HepG2 (cell line): ENCODE data around the gene THUMPD1. TPM values are rescaled to one million over a fixed set of nuclear protein-coding genes. Genes with fewer than 3 reads are reported as not detected.
"Not testable (repeated sequence)": the region's sequence is repeated elsewhere in the genome, so short reads cannot be mapped to it uniquely, and the experiment has no call there.

Source experiments
- ATAC-seq: fragments of 200-7000 bp; cut with Tn5 transposase; 3 replicates; pipeline ENCODE4 v1.9.1; 2020; ENCODE audit warnings: mild to moderate bottlenecking, moderate library complexity
- BruUV-seq: library from RNA; stranded (reverse); fragments of 400-500 nt; replicated peaks from 2 replicates; lab custom pipeline; 2021; lab: Mats Ljungman, UMichigan
- CTCF ChIA-PET: fragments of 300-600 bp; formaldehyde crosslinking; extraction: SDS; loops from one replicate; lab custom pipeline; 2021; ENCODE audit warnings: low total read pairs, inconsistent platforms, low intra/inter-chr PET ratio; lab: Yijun Ruan, JAX
- POLR2A ChIA-PET: fragments of 350-600 bp; sonication (Branson Sonifier 250); formaldehyde crosslinking; loops from one replicate; lab custom pipeline; 2020; ENCODE audit warnings: antibody characterized with exemption, inconsistent platforms; lab: Yijun Ruan, JAX
- DNase-seq: peaks from one replicate; pipeline ENCODE4 v3.0.0-alpha.2; 2015; ENCODE audit warnings: low spot score
- FAIRE-seq: peaks from 3 replicates; lab custom pipeline; 2011; peaks lifted over from hg19 to GRCh38; lab: Jason Lieb, UNC
- H2AFZ ChIP-seq: one replicate; pipeline ENCODE4 v1.6.1; 2011; ENCODE audit warnings: low read length, inconsistent platforms
- H3K27ac ChIP-seq: fragments of 300-600 bp; 3 replicates; pipeline ENCODE4 v1.8.0; 2011; ENCODE audit warnings: mixed run types, mild to moderate bottlenecking, mixed read lengths, low read length, inconsistent platforms; ENCODE audit not compliant: insufficient read depth; ENCODE audit errors: extremely low read length
- H3K27me3 ChIP-seq, 2 experiments: fragments of 200-600 bp in 1 of 2; 2 replicates in 1 of 2; 3 replicates in 1 of 2; pipeline versions ENCODE4 v1.6.0 to v1.8.0; 2011; ENCODE audit warnings: low read length in 2 of 2, mild to moderate bottlenecking in 2 of 2, moderate library complexity in 2 of 2, inconsistent platforms in 1 of 2; ENCODE audit not compliant: insufficient read depth in 2 of 2, control insufficient read depth in 1 of 2
- H3K36me3 ChIP-seq, 2 experiments: fragments of 200-600 bp in 1 of 2; replicated peaks in 1 of 2; 2 replicates in 1 of 2; 3 replicates in 1 of 2; pipeline versions ENCODE4 v1.5.1 to v1.8.0; 2011; ENCODE audit warnings: low read length in 2 of 2, inconsistent platforms in 1 of 2; ENCODE audit not compliant: insufficient read depth in 2 of 2, control insufficient read depth in 1 of 2
- H3K4me1 ChIP-seq: 2 replicates; pipeline ENCODE4 v1.5.1; 2012; ENCODE audit warnings: low read length, inconsistent platforms; ENCODE audit not compliant: insufficient read depth
- H3K4me2 ChIP-seq: 2 replicates; pipeline ENCODE4 v1.6.0; 2011; ENCODE audit warnings: low read depth, low read length, inconsistent platforms
- H3K4me3 ChIP-seq, 3 experiments: fragments of 200-600 bp in 1 of 3; sonication (generic), shearing (Covaris generic) in 1 of 3; replicated peaks in 1 of 3; 2 replicates each; pipeline ENCODE4 v1.5.1; 2011 to 2016; ENCODE audit warnings: low read length in 3 of 3, inconsistent platforms in 2 of 3, low read depth in 2 of 3, mild to moderate bottlenecking in 2 of 3, control low read depth in 1 of 3, mixed read lengths in 1 of 3; ENCODE audit not compliant: insufficient read depth in 1 of 3
- H3K79me2 ChIP-seq: one replicate; pipeline ENCODE4 v1.6.1; 2011; ENCODE audit warnings: low read length, inconsistent platforms; ENCODE audit not compliant: insufficient read depth
- H3K9ac ChIP-seq: 2 replicates; pipeline ENCODE4 v1.6.0; 2011; ENCODE audit warnings: mild to moderate bottlenecking, low read depth, low read length, inconsistent platforms; ENCODE audit not compliant: insufficient read depth
- H3K9me3 ChIP-seq: 2 replicates; pipeline ENCODE4 v1.5.1; 2012; ENCODE audit warnings: mild to moderate bottlenecking, low read length
- H4K20me1 ChIP-seq: 2 replicates; pipeline ENCODE4 v1.6.0; 2011; ENCODE audit warnings: inconsistent platforms, mild to moderate bottlenecking, low read length, moderate library complexity; ENCODE audit not compliant: insufficient read depth
- ATF3 ChIP-seq: sonication (generic); formaldehyde crosslinking; IDR thresholded peaks from 2 replicates; pipeline ENCODE4 v1.4.0; 2020; ENCODE audit warnings: missing genetic modification reagents
- CEBPB ChIP-seq: IDR thresholded peaks from 2 replicates; pipeline ENCODE4 v1.6.1; 2011; ENCODE audit warnings: low read depth, low read length, improper control_type of control experiment, borderline replicate concordance
- CEBPG ChIP-seq: IDR thresholded peaks from 2 replicates; pipeline ENCODE4 v1.6.1; 2016
- JUN ChIP-seq: sonication (generic); formaldehyde crosslinking; IDR thresholded peaks from 2 replicates; pipeline ENCODE4 v1.4.0; 2020; ENCODE audit warnings: mild to moderate bottlenecking, missing genetic modification reagents
- ZNF441 ChIP-seq: sonication (generic); formaldehyde crosslinking; IDR thresholded peaks from 2 replicates; pipeline ENCODE4 v1.7.0; 2021; ENCODE audit warnings: missing genetic modification reagents, borderline replicate concordance
- ZNF678 ChIP-seq: sonication (generic); formaldehyde crosslinking; IDR thresholded peaks from 2 replicates; pipeline ENCODE4 v1.4.0; 2020; ENCODE audit warnings: mild to moderate bottlenecking, missing genetic modification reagents
- WGBS: methylation state at CpG from one replicate; pipeline ENCODE4 v1.1.6; 2017; ENCODE audit warnings: low lambda C conversion rate; 5-methylcytosine and 5-hydroxymethylcytosine counted together
- in situ Hi-C: cut with HindIII; loops from 2 replicates; pipeline ENCODE4 v1.10.0; 2017; ENCODE audit warnings: low pct_unique_long_range_greater_than_20kb; ENCODE audit not compliant: extremely low pct_ligation_motif_present
- intact Hi-C: fragments of 100-400 bp; cut with micrococcal nuclease; formaldehyde crosslinking; loops from one replicate; pipeline ENCODE4 v1.10.0; 2022; ENCODE audit not compliant: unreplicated experiment
- polyA plus RNA-seq, 8 experiments: library from polyadenylated mRNA; depleted of rRNA in 3 of 8; stranded (reverse) in 7 of 8; unstranded in 1 of 8; fragments of >200 nt; fragmentation: Illumina TruSeq in 4 of 8; extraction: Trizol in 4 of 8; gene quantifications; 2 replicates each; pipeline versions ENCODE4 v1.2.1 to v1.2.3, GENCODE V29; 2011 to 2016; ENCODE audit warnings: low read depth in 4 of 8, missing spikeins in 1 of 8, mixed read lengths in 1 of 8; ENCODE audit not compliant: insufficient read depth in 1 of 8
- total RNA-seq, 5 experiments: library from RNA; depleted of rRNA; stranded (reverse); fragments of >200 nt; fragmentation: Illumina TruSeq; extraction: Trizol; gene quantifications; 2 replicates each; pipeline ENCODE4 v1.2.3, GENCODE V29; 2016; ENCODE audit warnings: low read depth in 1 of 5
- TF ChIP-seq, protein P1 (sequence below): sonication (generic); formaldehyde crosslinking; IDR thresholded peaks from 2 replicates; pipeline ENCODE4 v1.4.0; 2020; ENCODE audit warnings: mild to moderate bottlenecking, missing genetic modification reagents

THUMPD1 gene
- total and polyA plus RNA-seq, 2 of the 13 experiments (the other 11 are each of a cell fraction or from before 2014, with no cell fraction given): 22.7 to 69.1 TPM

- TF ChIP-seq, protein P1, sequence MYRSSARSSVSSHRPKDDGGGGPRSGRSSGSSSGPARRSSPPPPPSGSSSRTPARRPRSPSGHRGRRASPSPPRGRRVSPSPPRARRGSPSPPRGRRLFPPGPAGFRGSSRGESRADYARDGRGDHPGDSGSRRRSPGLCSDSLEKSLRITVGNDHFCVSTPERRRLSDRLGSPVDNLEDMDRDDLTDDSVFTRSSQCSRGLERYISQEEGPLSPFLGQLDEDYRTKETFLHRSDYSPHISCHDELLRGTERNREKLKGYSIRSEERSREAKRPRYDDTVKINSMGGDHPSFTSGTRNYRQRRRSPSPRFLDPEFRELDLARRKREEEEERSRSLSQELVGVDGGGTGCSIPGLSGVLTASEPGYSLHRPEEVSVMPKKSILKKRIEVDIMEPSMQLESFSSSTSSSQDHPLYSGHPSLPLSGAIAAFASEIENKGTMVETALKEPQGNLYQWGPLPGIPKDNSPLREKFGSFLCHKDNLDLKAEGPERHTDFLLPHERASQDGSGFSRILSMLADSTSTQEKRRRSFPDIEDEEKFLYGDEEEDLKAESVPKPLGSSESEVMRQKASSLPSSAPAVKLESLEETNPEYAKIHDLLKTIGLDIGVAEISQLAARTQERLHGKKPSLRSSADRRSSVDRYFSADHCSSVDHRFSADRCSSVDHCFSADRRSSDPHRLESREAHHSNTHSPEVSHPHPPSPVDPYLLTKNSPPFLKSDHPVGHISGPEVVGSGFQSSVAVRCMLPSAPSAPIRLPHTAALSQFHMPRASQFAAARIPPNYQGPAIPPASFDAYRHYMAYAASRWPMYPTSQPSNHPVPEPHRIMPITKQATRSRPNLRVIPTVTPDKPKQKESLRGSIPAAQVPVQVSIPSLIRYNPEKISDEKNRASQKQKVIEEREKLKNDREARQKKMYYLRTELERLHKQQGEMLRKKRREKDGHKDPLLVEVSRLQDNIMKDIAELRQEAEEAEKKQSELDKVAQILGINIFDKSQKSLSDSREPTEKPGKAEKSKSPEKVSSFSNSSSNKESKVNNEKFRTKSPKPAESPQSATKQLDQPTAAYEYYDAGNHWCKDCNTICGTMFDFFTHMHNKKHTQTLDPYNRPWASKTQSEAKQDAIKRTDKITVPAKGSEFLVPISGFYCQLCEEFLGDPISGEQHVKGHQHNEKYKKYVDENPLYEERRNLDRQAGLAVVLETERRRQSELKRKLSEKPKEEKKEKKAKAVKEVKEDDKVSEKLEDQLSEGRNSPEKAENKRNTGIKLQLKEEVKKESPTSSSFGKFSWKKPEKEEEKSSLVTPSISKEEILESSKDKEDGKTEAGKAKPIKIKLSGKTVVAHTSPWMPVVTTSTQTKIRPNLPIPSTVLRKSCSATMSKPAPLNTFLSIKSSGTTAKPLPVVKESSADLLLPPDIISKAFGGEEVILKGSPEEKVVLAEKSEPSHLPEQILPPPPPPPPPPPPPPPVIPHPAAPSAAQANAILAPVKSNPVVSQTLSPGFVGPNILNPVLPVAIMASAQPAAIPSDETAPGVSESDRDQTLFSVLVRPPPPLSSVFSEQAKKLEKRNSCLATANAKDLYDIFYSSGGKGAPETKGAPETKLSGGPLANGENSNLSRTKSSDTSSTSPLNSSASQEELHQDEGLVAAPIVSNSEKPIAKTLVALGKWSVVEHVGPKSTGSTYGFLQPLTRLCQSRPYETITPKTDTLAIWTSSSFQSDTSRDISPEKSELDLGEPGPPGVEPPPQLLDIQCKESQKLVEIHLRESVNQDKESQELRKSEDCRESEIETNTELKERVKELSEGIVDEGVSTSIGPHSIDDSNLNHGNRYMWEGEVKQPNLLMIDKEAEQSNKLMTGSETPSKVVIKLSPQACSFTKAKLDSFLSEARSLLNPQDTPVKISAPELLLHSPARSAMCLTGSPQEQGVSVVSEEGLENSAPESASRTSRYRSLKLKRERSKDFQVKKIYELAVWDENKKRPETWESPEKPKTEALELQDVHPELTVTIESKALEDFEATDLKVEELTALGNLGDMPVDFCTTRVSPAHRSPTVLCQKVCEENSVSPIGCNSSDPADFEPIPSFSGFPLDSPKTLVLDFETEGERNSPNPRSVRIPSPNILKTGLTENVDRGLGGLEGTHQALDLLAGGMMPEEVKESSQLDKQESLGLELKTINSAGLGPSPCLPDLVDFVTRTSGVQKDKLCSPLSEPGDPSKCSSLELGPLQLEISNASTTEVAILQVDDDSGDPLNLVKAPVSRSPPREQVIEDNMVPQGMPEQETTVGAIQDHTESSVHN (CRISPR knock-in tag): no peak
Measured at GRCh38 chr16:20765732-20766131, 24.1 kb upstream of the THUMPD1 start (continued).

- peak; percentile 26; the same call in 1 of the 2 replicates for TF ChIP-seq CEBPB
- TF ChIP-seq ZNF441 (CRISPR knock-in tag): 0 out of 2 replicates have a peak, but pooled peaks have one; percentile 29
- 0 out of 2 replicates have a peak, but pooled peaks have one; percentile 39 for TF ChIP-seq ATF3 (CRISPR knock-in tag)
- 0 out of 2 replicates have a peak, but pooled peaks have one; percentile 55 for TF ChIP-seq ZNF678 (CRISPR knock-in tag)
- TF ChIP-seq CEBPG (CRISPR knock-in tag): peak; percentile 59; the same call in 1 of the 2 replicates
- TF ChIP-seq JUN: 0 out of 2 replicates have a peak, but pooled peaks have one; percentile 12
- TF ChIP-seq, all 625 proteins: peak for 6; not testable (repeated sequence) for 619
- intact Hi-C loops, H3K4me3 ChIP-seq, in situ Hi-C loops, BruUV-seq, H3K9ac ChIP-seq, H4K20me1 ChIP-seq, H3K79me2 ChIP-seq, FAIRE-seq, ATAC-seq, H3K27me3 ChIP-seq, DNase-seq, H2AFZ ChIP-seq, H3K36me3 ChIP-seq, H3K9me3 ChIP-seq, CTCF ChIA-PET, H3K27ac ChIP-seq: not testable (repeated sequence)
- 97% methylated on average over 1 of the region's 1 CpG for WGBS
- Histone ChIP-seq H3K4me2 (peak overlapping the region; percentile 90), H3K4me1 (peaks cover 39% of the 10 kb centered on the region)
- POLR2A ChIA-PET: interaction anchor here (1.9 to 2.6 kb wide), 2 partner anchors 23 to 42 kb away, joined by 13 to 23 read pairs; partner anchors contain the start of genes ERI2, REXO5 and THUMPD1
Measured at GRCh38 chr16:20764448-20764847, 22.8 kb upstream of the THUMPD1 start.
